ENCODE data around the gene MAP3K14.
A peak's percentile ranks its signal among the peaks of the same experiment; 100 is the strongest.

MAP3K14 gene

DNA sequence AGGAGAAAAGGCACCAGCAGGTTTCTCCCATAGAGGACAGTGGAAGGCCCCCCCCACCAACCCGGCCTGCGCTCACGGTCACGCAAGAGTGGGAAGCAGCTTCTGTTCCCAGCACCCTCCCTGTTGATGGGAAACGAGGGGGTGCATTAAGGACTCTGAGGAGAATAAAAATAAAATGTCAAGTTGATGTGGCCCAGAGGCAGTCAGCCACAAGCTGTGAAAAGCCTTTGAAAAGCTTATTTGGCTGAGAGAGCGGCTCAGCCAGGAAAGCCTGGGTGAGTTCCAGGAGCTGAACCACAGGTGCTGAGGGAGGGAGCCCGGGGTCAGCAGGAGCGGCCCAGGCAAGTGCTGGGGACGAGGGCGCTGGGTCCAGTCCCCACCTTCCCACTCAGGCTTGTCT lies 28.0 kb downstream of the MAP3K14 start:
- TF ChIP-seq CREB1 (IDR thresholded peaks at IDR 0.05; ENCODE audit: low read depth): no peak
- no peak for TF ChIP-seq RAD21 (IDR thresholded peaks at IDR 0.05; ENCODE audit: low read depth)
- TF ChIP-seq EGR1 (IDR thresholded peaks at IDR 0.05): no peak

DNA sequence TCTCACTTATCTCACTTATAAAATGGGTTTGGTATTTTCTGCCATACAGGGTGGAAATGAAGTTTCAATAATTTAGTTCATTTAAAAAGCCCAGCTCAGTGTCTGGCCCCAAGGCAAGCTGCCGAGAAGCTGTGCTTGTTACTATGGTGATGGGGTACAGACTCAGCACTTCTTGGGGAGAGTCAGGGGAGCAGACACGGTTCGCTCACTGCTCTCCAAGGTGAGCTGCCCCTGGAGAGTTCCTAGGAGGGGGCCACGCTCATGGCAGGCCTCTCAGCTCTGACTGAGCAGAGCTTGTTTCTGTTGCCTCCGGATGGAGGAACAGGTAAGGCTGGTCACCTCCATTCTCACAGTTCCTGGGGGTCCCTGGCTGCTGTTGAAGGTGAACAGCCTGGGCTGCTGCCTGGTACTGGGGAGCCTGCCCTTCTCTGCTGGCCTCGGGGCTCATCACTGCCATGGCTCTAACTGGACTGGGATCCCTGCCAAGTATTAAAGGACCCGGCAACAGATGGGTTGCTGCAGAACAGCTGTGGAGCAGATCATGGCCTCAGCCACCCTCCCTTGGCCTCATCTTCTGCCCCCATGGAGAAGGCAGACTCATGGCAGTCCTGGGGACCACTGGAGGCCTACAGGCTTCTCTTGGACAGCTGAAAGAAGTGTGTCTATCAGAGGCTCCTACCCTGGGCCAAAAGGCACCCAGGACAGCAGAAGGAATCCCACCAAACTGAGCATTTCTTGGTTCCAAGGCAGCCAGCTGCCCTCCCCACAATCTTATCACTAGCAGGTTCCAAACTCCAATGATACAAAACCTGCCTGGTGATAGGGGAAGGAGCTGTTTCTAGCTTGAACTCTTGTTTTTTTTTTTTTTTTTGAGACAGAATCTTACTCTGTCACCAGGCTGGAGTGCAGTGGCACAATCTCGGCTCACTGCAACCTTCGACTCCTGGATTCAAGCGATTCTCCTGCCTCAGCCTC lies 29.0 kb downstream of the MAP3K14 start:
- TF ChIP-seq NFIC (IDR thresholded peaks at IDR 0.05): no peak
- no peak for TF ChIP-seq CEBPB (IDR thresholded peaks at IDR 0.05)
- TF ChIP-seq CREB1 (IDR thresholded peaks at IDR 0.05; ENCODE audit: low read depth): no peak
- no peak for TF ChIP-seq FOXM1 (IDR thresholded peaks at IDR 0.05; ENCODE audit: borderline replicate concordance, low read depth)
- TF ChIP-seq EP300 (IDR thresholded peaks at IDR 0.05; ENCODE audit: borderline replicate concordance): no peak
- TF ChIP-seq TCF12 (IDR thresholded peaks at IDR 0.05; ENCODE audit: low read depth): no peak
- no peak for TF ChIP-seq MAX (IDR thresholded peaks at IDR 0.05)
- TF ChIP-seq, protein P1, sequence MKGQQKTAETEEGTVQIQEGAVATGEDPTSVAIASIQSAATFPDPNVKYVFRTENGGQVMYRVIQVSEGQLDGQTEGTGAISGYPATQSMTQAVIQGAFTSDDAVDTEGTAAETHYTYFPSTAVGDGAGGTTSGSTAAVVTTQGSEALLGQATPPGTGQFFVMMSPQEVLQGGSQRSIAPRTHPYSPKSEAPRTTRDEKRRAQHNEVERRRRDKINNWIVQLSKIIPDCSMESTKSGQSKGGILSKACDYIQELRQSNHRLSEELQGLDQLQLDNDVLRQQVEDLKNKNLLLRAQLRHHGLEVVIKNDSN (IDR thresholded peaks at IDR 0.05): no peak

GRCh38 chr17:45286286-45286685 lies 30.5 kb downstream of the MAP3K14 start:
- TF ChIP-seq CREB1 (IDR thresholded peaks at IDR 0.05; ENCODE audit: low read depth): no peak
- TF ChIP-seq, protein P1 (IDR thresholded peaks at IDR 0.05): no peak
- no peak for TF ChIP-seq EGR1 (IDR thresholded peaks at IDR 0.05)
- no peak for TF ChIP-seq FOXM1 (IDR thresholded peaks at IDR 0.05; ENCODE audit: borderline replicate concordance, low read depth)
- no peak for TF ChIP-seq TAF1 (IDR thresholded peaks at IDR 0.05; ENCODE audit: low read depth)

DNA sequence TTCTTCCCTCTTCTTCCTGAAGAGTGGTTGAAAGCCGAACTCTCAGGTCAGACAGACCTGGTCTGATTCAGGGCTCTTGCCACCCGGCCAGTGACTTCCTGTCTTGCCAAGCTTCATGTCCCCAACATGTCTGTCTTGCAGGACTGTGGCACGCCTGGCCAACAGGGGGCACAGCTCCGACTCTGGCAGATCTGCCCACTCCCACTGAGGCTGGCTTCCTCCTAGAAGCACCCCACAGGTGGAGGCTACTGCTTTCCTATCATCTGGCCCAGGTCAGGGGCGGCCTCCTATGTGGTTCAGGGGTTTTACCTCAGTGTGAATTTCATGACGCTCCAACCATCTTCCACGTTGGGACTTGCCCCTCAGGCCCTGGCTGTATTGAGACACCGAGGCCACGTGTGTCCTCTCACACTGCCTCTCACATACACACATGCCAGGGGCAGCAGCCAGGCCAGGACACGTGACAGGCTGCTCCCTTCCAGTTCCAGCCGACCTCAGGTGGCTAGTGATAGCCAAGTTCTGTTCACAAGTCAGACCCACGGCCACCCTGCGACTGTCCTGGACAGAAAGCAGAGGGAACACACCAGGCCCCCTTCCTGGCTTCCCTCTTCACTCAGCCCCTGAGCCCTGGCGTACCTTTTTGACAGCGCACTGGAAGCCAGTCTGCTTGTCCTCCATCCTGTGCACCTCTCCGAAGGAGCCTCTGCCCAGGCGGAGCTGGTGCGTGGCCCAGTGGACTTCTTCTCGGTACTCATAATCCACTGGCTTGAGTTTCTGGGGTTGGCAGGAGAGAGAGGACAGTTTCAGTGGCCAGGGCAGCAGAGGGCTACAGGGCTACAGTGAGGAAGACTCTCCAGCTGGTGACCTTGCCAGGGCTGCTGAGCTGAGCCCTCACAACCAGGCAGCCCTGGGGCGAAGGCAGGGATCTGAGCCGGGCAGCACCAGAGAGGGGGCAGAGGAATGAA lies 32.4 kb downstream of the MAP3K14 start:
- TF ChIP-seq RAD21 (IDR thresholded peaks at IDR 0.05; ENCODE audit: low read depth): peak; percentile 17; the same call in 1 of the 2 replicates
- TF ChIP-seq TAF1 (IDR thresholded peaks at IDR 0.05; ENCODE audit: low read depth): no peak

DNA sequence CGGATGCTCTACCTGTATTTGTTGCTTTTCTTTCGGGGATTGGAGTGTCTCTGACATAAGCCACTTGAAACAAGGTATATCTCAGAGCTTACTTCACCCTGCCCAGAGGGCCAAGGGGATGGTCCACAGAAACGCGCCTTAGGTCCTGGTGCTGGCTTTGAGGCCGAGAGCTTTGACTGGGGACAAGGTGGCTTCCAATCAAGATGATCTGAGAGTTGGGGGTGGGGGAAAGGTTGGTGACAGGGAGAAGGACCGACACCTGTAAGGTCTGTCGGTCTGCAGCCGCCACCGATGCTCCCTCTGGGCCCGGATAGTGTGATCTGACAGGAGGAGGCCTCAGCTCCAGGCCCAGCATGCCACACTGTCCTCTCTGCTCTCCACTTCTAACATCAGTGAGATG lies 33.1 kb downstream of the MAP3K14 start:
- TF ChIP-seq TCF12 (IDR thresholded peaks at IDR 0.05; ENCODE audit: low read depth): no peak

- no peak for TF ChIP-seq RAD21 (IDR thresholded peaks at IDR 0.05; ENCODE audit: low read depth)
- TF ChIP-seq YY1 (IDR thresholded peaks at IDR 0.05; ENCODE audit: low read depth): no peak
- no peak for TF ChIP-seq NFIC (IDR thresholded peaks at IDR 0.05)
- no peak for TF ChIP-seq TCF12 (IDR thresholded peaks at IDR 0.05; ENCODE audit: low read depth)
- no peak for TF ChIP-seq EP300 (IDR thresholded peaks at IDR 0.05; ENCODE audit: borderline replicate concordance)
- TF ChIP-seq EGR1 (IDR thresholded peaks at IDR 0.05): no peak
- no peak for TF ChIP-seq TEAD4 (IDR thresholded peaks at IDR 0.05)
Measured at GRCh38 chr17:45282683-45283644, 33.9 kb downstream of the MAP3K14 start.

DNA sequence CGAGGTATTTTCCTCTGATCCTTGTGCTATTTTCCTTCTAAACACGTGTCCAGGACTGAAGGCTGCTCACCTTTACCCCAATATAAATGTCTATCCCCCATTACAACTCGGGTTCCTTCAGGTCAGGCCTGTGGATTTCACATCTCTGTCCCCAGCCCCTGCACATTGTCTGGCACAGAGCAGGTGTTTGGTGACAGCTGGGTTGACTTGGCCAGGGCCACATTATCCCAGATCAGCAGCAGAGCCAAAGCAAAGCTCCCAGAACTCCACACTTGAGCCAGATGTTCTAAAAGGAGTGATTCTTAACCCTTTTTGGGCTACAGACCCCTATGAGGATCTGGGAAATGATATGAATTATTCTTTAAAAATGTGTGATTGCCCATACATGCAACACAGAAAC lies 36.9 kb downstream of the MAP3K14 start:
- no peak for TF ChIP-seq ZBTB7A (IDR thresholded peaks at IDR 0.05; ENCODE audit: low read depth)
- TF ChIP-seq, protein P2, sequence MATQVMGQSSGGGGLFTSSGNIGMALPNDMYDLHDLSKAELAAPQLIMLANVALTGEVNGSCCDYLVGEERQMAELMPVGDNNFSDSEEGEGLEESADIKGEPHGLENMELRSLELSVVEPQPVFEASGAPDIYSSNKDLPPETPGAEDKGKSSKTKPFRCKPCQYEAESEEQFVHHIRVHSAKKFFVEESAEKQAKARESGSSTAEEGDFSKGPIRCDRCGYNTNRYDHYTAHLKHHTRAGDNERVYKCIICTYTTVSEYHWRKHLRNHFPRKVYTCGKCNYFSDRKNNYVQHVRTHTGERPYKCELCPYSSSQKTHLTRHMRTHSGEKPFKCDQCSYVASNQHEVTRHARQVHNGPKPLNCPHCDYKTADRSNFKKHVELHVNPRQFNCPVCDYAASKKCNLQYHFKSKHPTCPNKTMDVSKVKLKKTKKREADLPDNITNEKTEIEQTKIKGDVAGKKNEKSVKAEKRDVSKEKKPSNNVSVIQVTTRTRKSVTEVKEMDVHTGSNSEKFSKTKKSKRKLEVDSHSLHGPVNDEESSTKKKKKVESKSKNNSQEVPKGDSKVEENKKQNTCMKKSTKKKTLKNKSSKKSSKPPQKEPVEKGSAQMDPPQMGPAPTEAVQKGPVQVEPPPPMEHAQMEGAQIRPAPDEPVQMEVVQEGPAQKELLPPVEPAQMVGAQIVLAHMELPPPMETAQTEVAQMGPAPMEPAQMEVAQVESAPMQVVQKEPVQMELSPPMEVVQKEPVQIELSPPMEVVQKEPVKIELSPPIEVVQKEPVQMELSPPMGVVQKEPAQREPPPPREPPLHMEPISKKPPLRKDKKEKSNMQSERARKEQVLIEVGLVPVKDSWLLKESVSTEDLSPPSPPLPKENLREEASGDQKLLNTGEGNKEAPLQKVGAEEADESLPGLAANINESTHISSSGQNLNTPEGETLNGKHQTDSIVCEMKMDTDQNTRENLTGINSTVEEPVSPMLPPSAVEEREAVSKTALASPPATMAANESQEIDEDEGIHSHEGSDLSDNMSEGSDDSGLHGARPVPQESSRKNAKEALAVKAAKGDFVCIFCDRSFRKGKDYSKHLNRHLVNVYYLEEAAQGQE (IDR thresholded peaks at IDR 0.05; ENCODE audit: low read depth): no peak
- TF ChIP-seq NFIC (IDR thresholded peaks at IDR 0.05): no peak
- TF ChIP-seq TAF1 (IDR thresholded peaks at IDR 0.05; ENCODE audit: low read depth): no peak
- TF ChIP-seq YY1 (IDR thresholded peaks at IDR 0.05; ENCODE audit: low read depth): no peak
- TF ChIP-seq, protein P1 (IDR thresholded peaks at IDR 0.05): no peak
- TF ChIP-seq TCF12 (IDR thresholded peaks at IDR 0.05; ENCODE audit: low read depth): no peak
- no peak for TF ChIP-seq CEBPB (IDR thresholded peaks at IDR 0.05)
- no peak for TF ChIP-seq EP300 (IDR thresholded peaks at IDR 0.05; ENCODE audit: borderline replicate concordance)

All from Ishikawa (cell line).